Stimulated activated CD8-positive, alpha-beta memory T cell treated with anti-CD3 and anti-CD28 coated beads, Interleukin-15, amount 100 ng/mL, for 48 hours (primary cell): ENCODE measurements around the gene CDH22.

Source experiments
- DNase-seq, 2 donors: peaks; one replicate each; pipeline ENCODE4 v3.0.0-alpha.2; 2020; ENCODE audit warnings: low read depth in 2 of 2

CDH22 gene

DNA sequence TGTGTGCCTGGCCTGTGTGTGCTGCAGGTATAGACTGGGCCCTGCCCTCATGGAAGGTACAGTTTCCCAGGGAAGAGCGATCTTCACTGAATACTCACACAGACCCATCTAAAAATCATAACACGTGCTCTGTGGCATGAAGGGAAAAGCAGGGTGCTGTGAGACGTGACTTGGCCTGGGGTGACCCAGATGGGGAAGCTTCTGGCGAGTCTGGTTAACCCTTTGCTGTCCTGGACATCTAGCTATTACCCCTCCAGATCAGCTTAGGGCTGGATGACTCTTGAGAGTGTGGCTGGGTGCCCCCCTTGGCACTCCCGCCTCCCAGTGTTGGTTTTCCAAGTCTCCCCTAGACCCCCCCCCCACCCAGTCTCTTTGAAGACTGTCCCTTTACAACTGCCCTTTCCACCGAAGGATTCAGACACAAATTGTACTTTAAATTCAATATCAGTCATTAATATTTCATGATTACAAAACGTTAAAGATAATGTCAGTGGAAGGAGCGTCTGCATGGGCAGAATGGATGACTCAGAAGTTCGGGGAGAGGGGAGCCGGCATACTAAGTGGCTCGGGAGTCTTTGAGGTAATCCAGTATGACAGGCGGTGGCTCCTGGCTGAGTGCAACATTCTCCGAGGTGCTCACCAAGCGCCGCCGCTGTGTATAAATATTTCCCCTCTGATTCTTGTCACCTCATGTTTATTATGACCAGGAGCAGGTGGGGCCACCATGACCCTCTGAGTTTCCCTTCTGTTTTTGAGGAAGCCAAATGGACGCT lies 112.8 kb downstream of the CDH22 start:
- no peak for DNase-seq

GRCh38 chr20:46194409-46194808 lies 113.9 kb downstream of the CDH22 start:
- no peak for DNase-seq

DNA sequence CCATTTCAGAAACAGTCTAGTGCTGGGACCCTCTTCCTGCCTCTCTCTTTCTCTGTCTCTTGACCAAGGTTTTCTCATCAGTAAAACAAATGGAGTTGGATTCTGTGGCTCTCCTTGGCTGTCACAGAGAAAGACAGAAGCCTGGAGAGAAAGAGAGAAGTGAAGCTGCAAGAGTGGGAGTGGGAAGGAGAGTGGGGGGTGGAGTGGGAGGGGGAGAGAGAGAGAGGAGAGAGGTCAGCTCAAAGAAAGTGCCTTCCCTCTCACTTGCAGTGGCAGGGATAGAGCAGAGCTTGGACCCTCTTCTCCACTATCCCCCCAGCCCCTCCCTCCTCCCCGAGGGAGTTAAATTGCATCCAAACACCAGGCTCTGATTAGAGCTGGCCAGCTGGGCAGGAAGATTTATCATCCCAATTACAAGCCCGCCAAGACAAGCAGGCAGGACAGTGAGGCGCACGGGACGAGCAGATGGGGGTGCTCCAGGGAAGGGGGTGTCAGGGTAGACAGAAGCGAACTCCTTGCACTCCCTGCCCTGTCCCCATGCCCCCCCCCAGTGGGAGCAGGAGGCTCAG lies 115.8 kb downstream of the CDH22 start:
- no peak for DNase-seq

DNA sequence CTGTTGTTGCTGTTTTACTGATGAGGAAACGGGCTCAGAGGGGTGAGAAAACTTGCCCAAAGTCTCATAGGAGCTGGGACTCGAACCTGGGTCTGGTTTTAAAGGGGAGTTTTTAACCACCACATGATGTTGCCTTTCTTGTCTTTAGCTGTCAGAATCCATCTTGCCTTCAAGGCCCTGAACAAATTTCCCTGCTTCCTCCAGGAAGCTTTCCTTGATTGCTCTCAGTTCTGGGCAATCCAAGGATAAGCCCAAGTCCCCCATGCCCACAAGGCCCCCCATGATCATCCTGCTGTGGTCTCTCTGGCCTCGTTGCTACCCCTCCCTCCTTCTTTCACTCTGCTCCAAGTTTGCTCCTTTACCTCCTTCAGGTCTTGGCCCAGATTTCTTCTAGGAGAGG lies 116.7 kb downstream of the CDH22 start:
- DNase-seq, result no peak

- no peak for DNase-seq
Measured at GRCh38 chr20:46191168-46191540, 117.1 kb downstream of the CDH22 start.

DNA sequence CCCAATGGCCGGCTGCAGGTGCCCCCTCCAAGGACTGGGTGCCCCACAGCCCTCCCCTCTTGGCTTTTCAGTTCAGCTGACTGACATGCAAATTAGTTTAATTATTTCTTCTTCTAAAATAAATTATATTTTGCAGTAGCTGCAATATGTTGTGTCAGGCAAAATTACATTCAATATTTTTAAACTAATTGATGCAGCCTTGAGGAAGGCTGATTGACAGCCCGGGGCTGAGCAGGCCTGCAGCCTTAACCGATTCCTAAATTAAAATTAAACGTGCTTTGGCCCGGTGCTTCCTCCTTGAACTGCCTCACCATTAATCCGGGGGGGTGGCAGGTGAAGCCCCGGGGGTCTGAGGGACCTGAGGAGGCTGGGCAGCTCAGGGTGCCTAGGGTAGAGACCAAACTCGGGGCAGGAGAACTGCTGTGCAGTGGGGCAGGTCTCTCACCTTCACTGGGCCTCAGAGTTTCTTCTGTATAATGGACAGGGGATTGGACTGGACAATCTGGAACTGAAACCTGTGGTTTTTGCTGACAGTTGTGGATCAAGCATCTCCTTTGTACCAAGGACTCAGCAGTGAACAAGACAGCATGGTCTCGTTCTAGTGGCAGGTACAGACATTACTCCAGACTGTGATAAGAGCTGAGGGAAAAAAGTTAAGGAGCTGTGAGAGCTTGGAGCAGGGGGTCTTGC lies 117.7 kb downstream of the CDH22 start:
- DNase-seq, result no peak

- DNase-seq, result no peak
Measured at GRCh38 chr20:46188866-46189541, 119.3 kb downstream of the CDH22 start.

GRCh38 chr20:46186210-46186609 lies 122.1 kb downstream of the CDH22 start:
- DNase-seq, result no peak

GRCh38 chr20:46185353-46185752 lies 122.9 kb downstream of the CDH22 start:
- no peak for DNase-seq

DNA sequence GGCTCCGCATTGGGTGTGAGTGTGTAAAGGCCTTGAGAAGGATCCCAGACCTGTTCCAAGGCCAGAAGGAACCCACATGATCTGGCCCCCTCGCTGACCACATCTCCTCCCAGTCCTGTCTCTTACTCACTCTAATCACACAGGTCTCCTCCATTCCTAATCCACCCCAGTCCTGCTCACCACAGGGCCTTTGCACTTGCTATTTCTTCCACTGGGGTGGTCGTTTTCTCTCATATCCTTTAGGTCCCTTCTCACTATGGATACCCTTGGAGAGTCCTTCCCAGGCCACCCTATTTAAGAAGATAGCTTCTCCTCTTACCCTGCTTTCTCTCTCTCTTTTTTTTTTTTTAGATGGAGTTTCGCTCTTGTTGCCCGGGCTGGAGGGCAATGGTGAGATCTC lies 124.5 kb downstream of the CDH22 start:
- no peak for DNase-seq

DNA sequence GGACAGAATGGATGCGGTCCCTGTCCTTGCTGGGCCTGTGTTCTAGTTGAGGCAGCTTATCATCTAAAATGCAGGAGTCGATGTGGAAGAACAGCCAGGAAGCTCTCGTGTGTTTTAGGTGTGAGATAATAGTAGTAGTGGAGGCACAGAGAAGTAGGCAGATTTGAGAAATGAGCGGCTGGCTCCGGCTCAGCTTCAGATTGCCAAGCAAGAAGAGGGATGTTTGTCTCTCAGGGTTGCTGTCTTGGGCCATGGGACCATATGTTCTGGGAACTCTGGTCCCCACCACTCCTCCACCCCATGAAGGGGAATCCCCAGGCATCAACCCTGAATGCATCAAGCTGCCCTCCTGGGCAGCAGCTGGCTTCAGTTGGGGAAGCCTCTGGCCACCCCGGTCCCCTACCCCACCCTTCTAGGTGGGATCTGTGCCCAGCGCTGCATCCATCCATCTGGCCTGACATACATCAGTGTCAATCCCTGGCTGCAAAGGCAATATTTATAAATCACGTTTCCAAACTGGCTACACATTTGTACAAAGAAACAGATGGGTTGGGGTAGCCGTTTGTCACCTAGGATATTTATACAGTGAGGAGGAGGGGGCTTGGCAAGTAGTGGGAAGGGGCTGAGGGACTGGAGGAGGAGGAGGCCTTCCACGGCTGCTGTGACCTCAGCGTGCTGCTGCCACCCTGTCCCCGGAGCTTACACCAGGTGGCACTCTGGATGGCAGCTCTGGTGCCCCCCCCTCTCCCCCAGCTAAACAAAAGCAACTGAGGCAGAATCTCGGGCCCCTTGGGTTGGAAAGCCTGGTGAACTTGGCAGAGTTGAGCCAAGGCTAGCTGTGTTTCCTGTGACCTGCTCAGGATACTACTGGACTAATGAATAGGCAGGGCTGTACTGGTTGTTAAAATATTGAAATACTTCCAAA lies 125.8 kb downstream of the CDH22 start:
- DNase-seq, result no peak

DNA sequence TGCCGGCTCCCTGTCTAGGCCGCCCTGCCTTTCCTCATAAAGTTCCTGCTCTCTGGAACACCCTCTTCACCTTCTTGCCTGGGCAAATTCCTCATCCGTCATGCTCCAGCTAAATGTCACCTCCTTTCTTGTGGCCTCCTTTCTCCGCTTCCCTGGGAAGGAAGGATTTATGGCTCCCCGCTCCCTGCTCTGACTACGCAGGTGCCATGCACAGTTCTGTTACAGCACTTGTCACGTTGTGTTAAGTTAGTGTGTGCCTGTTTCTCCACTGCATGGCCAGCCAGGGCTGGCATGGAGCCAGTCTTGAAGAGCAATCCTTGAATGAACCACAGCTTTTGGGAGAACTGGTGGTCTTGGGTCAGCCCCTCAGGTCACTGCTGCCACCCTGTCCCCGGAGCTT lies 128.4 kb downstream of the CDH22 start:
- DNase-seq, result no peak

DNA sequence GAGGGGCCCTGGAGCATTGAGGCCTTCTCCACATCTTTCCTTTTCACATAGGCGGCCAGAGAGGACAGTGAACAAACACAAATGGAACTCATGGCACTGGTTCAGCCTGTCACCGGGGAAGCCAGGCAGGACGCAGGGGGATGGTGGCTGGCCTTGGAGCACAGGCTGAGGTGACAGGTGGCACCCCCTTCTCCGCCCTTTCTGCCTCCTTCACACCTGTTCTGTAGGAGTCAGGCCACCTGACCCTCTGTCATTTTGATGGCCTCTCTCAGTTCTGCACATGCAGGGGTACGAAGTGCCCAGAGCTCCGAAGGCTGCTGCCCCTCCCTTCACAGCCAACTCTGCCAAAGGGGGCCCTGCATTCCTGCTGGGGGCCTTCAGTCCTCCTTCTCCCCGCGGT lies 129.4 kb downstream of the CDH22 start:
- no peak for DNase-seq

DNA sequence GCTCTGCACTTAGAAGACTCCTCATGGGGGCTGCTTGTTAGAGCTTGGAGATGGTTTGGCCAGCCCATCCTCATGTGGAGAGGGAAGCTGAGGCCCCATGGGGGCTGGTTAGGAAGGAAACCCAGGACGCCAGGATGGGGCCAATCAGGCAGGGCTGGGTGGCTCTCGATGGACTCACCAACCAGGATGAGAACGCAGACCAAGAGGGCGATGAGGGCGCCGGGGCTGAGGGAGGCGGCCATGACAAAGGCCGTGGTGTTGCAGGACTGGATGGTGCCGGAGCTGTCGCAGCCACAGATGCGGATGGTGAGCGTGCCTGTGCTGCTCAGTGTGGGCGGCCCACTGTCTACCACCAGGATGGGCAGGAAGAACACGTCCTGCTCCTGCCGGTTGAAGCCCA lies 130.5 kb downstream of the CDH22 start:
- DNase-seq, result no peak

GRCh38 chr20:46176739-46177378 lies 131.4 kb downstream of the CDH22 start:
- no peak for DNase-seq

DNA sequence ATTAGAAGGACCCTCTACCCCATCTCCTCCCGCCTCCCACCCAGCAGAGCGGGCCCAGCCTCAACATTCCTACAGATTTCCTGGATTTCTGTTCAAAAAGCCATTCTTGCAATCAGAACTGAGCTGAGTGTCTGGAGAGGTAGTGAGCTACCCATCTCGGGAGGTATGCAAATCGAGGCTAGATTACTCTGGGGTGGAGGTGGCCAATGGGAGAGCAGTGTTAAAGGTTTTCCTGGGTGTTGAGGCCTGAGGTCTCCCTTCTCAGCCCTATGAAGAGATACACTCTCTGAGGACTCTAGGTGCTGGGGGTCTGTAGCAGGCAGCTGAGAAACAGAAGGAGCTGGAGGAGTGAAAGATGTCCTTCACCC lies 133.2 kb downstream of the CDH22 start:
- DNase-seq, result no peak

DNA sequence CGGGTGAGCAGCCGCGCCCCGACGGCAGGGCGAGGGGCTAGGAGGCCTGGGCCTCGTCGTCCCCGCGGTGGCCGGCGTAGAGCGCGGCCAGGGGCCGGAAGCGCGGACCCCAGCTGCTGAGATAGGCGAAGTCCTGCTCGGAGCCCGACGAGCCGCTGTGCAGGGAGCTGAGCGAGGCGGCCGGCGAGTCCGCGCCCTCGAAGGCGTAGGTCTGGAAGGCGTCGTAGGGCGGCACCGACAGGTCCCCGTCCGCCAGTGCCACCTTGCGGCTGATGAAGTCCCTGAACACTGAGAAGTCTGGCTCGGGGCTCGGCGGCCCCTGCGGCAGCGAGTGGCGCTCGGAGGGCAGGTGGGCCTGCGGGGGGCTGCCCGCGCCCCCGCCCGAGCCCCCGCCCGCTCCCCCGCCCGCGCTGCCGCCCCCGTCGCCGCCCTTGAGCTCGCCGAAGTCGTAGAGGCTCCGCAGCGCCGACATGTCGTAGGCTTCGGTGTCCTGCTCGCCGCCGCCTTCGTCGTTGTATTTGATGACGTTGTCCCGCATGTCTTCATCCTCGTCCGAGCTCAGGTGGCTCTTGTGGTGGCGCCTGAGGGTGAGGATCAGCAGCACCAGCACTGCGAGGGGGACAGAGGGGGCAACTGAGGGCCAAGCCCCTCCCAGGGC lies 133.7 kb downstream of the CDH22 start:
- DNase-seq, result peak; percentile 50 to 56

- DNase-seq, result no peak
Measured at GRCh38 chr20:46173652-46174468, 134.4 kb downstream of the CDH22 start.

- no peak for DNase-seq
Measured at GRCh38 chr20:46172961-46173536, 135.2 kb downstream of the CDH22 start.
